Right lung (tissue), 5 donors: ENCODE results near the gene ARHGAP42. TPM values are rescaled to one million over a fixed set of nuclear protein-coding genes. Genes with fewer than 3 reads are reported as not detected.
"Not testable (repeated sequence)": the region's sequence is repeated elsewhere in the genome, so short reads cannot be mapped to it uniquely, and the experiment has no call there.

Experiments used
- DNase-seq, 2 donors: peaks; one replicate each; pipeline ENCODE4 v3.0.0-alpha.2; 2013
- polyA plus RNA-seq, 5 donors: library from polyadenylated mRNA; unstranded; fragments of 120-200 nt; gene quantifications; one replicate each; pipeline versions ENCODE4 v1.2.1 to v1.2.3, GENCODE V29; 2013; ENCODE audit warnings: inconsistent platforms in 1 of 5, low replicate concordance in 1 of 5; ENCODE audit not compliant: insufficient read length in 5 of 5, insufficient read depth in 1 of 5

ARHGAP42 gene
- polyA plus RNA-seq, 5 donors = 22.8 to 46.6 (median 39.9) TPM

DNA sequence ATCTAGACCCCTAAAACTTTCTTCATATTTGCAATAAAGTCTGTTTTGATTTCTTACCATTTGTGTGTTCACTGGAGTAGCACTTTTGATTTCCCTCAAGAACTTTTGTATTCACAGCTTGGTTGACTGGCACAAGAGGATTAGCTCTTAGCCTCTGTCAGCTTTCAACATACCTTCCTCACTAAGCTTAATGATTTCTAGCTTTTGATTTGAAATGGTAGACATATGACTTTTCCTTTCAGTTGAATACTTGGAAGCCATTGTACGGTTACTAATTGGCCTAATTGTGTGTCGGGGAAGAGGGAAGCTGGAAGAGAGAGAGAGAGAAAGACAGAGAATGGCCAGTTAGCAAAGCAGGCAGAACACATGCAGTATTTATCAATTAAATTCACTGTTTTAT lies 180.5 kb downstream of the ARHGAP42 start:
- DNase-seq = no peak

DNA sequence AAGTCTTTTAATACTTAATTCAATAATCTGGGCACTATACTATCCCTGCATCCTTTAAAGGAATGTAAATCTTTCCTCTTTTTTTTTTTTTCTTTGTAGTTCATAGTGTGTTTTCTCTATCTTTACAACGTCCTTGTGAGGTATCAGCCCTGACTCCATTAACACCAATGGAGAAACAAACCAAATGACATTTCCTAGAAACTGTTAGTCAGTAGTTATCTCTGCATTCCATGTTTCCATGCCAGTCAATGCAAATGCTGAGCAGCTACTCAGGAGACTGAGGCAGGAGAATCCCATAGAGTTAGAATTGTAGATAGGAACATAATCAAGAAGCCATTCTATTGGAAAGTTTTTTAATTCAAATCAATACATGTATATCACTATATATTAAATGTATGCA lies 182.2 kb downstream of the ARHGAP42 start:
- DNase-seq = no peak

DNA sequence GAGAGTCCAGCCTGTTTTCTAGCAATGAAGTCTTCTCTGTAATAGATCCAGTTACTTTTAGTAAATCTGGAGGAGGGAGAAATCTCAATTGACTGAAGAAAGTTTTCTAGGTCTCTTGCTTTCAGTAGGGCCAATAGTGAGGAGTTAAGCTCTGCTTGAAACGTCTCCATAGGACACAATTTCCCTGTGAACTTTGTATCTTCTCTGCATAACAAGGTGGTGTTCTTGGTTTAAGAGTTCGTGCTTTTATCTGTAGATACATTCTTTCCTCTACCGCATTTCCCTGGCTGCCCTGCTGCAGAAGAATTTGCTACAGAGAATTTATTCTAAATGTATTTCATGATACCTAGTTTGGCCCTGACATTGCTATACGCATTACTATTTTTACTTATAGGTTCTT lies 183.1 kb downstream of the ARHGAP42 start:
- no peak for DNase-seq

DNA sequence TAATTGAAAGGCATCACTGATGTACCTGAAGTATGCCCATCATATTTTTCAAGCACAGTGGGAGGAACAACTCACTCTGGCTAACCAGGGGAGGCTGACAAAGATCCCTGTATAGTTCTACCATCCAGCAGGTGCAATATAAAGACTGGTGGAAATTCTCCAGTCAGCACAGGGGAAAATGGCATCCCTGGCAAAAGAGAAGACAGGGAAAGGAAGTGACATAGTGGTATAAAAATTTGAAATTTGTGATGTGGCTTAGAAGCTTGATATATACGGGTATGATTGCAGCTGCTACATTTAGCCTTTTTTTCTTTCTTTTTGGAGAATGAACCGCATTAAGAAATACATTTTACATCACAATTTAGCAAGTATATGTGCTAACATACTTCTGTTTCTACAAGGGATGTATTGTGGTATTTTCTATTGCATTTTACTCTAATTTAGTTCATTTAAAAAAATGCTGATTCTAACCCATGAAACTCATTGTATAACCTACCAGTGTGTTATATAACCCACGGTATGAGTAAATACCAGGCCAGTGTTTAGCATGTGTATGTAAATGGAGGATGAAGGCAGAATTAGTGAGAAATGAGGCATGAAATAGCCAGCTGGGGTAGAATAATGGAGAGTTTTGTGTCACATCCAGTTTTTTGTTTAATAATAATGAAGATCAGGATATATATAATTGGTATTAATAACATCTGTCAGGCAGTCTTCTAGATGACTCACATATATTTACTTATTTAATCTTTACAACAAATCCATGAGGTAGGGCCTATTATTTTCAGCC lies 186.1 kb downstream of the ARHGAP42 start:
- no peak for DNase-seq

DNA sequence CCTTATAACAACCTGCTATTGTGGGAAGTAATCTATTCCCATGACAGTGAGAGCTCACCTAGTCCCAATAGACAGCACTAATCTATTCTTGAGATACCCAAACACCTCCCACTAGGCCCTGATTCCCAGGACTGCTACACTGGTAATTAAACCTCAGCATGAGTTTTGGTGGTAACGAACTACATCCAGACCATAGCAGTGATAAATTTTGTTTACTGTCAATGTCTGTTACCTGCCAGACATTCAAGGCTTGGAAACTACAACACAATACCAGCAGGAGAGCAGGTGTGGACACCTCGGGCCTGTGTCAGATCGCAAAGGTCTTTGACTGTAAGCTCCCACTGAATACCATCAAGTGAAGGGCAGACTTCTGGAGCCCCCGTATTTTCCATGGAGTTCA lies 187.1 kb downstream of the ARHGAP42 start:
- no peak for DNase-seq

DNA sequence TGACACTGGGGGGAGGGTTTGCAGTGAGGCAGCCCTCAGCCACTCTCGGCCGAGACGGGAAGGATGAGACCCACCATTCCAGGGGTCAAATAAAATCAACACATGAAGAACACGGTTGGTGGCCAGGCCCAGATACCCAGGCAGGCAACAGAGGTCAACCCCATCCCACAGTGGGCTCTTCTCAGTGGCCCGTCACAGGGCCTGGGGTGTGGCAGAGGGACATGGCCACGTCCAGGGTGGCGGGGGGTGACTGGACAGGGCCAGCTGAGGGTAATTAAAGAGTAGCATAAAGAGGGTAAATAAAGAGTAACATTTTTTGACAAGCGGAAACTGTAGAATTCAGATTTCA lies 188.4 kb downstream of the ARHGAP42 start:
- DNase-seq = no peak

DNA sequence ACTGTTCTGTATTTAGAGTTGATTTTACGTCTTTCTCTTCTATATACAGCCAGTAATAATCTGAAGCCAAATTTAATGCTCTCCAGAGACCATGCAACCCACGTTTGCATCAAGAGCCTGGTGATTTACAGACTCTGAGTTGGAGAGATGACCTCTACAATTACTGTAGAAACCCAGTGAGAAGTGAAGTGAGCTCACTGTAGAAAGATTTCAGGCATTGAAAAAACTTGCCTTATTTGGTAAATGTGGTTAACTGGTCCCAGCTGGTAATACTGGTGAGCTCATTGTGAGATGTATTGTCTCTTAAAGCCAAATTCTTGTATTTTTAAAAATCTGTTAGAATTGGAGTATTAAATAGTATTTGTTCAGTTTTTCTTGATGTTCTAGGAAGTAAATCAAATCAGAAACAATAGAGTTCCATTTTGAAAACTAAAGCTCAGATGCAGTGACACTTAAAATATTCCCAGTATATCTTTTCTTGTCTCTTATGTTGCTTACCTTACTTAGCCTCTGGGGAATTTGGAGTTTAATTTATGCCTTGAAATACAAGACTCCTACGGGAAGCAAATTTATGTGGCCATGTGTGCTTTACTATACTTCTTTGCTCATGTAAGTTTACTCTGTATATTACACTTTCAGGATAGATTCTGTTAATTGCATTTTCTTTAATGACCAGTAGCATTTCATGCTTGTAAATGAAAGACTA lies 189.9 kb downstream of the ARHGAP42 start:
- no peak for DNase-seq

DNA sequence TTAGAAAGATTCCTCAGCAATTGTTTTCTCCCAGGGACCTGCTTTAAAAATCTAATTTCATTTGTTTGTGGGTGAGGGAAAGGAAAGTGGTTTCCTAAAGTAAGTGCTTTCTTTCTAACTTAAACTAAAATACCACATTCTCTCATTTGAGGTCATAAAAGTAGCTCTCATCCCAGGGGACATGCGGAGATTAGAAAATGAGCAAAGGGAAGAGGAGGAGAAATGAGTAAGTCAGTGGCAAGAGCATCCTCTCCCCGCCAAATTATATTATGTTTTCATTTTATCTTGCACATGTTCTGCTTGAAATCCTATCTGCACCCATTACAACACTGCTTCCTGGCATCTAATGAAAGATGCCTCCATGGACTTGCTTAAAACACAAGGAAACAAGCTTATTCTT lies 191.4 kb downstream of the ARHGAP42 start:
- DNase-seq = no peak

DNA sequence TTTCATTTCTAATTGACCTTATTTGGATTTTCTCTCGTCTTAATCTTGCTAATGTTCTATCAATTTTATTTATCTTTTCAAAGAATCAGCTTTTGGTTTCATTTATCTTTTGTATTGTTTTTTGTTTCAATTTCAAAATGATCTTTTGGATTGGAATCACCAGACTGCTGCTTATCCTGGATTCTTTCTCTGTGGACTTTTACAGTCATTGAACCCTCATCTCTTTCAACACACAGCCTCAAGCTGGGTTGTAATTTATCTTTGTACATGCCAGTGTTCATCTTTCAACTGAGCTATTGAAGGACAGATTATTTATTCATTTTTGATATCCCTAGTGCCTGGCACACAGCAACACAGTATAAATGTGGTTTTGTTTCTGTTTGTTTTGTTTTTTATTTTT lies 195.9 kb downstream of the ARHGAP42 start:
- no peak for DNase-seq

DNA sequence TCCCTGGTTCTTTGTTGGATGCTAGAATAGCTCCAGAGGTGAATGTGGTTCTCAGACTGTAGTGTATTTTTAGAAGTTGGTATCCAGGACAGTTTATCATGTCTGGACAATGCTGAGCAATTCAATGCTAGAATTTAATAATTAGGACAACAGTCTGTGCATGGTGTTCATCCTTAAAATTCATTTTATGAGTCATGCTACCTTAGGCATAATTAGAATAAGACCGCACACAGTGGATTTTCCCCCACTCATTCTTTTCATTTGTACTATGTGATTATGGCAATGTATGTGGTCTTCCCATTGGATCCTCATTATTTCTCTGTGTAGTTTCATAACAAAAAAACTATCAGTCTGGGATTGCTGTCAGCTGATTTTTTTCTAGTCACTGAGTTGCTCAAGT lies 196.7 kb downstream of the ARHGAP42 start:
- DNase-seq = no peak

DNA sequence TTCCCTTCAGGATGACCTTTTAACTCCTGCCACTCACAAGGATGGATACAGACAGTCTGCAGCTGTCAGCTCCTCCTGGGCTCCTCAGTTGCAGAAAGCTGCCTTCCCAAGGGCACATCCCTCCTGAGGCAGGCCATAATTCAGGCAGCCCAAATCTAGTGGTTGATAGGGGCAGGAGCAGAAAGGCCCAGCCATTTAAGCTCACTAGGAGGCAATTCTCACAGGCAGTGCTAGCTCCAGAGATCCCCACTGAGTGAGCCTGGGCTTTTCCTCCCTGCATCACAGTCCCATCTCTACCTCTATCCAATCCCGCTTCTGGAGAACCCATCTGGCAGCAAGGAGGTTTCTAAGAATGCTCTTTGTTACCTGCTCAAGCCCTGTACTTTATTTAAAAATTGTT lies 200.6 kb downstream of the ARHGAP42 start:
- DNase-seq = no peak

DNA sequence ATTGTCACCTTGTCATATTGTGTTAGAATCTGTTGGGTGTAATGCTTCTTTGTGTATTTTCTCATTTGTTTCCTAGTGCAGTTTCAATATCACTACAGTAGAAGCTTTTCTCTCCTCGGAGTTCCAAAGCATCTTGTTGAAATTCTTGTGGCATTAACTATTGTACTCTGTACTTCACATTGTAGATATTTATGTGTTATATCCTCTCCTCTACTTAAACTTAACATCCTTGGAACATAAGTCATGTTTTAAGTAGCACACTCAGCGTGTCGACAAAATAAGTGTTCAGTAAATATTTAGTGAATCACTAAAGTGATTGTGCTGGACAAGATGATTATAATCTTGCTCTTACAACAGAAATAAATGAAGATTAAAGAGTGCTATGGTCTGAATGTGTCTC lies 201.7 kb downstream of the ARHGAP42 start:
- no peak for DNase-seq

DNA sequence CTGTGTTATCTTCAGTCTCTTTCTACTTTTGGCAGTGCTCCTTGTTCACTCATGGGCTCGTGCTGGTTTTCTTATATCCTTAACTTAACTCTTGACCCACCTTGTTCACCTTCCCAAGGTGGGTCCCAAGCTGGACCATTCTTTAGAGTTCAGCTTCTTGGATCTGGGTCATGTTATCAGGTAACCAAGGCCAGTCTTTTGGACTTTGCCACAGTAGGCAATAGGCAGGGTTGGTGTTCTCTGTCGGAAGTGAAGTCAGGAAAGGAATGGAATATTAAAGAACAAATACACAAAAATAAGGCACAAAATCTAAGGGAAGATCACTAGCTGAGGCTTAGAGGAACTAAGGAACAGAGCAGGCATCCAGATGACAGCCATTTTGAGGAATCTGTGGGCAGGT lies 202.7 kb downstream of the ARHGAP42 start:
- no peak for DNase-seq

DNA sequence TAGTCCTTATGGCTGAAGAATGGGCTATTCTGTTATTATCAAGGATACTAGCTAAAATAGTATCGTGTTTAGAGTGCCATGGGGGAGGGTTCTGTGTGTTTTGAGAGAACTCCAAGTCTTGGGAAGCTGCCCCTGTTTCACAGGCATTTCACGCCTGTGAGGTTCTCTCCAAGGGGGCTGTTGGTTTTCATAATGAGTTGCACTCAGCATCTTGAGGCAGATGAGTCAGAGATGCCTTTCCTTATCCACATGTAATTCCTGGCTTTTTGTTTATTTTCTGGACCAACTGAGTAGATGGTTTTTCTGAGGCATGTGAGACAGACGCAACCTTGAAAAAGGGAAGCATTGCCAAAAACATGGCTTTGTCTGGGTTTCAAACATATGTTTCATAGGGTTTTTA lies 203.7 kb downstream of the ARHGAP42 start:
- DNase-seq = no peak

DNA sequence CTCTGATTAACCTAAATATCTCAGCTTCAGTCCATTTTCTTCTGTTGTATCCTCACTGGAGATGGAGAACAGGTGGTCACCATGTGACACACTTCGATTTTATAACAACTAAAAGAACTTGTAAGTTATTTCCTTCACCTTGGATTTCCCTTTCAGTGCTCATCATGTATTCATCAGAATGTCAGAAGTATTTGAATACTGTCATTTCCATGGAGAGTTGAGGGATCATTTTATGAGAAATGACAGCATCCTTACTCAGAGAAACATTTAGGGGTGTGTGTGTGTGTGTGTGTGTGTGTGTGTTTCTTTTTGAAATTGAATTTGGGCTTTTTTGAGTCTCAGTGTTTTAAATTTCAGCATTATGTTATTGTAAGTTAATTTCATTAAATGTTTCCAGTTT lies 205.8 kb downstream of the ARHGAP42 start:
- DNase-seq = no peak

DNA sequence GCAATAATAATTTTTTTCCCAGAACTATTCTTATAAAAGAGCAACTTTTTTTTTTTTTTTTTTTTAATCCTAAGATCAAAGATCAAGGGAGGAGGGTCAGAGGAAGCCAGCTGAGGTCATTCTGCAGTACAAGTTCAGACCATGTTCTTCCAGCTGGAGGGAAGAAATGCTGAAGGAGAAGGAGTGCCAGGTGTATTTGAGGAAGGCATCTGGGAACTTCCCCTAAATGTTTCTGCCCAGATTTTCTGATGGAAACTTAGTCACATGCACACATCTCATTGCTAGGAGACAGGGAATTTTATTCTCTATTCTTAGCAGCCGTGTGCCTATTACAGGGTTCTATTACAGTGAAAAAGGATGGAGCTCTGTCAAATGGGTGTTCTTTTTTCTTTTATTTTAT lies 208.4 kb downstream of the ARHGAP42 start:
- no peak for DNase-seq

DNA sequence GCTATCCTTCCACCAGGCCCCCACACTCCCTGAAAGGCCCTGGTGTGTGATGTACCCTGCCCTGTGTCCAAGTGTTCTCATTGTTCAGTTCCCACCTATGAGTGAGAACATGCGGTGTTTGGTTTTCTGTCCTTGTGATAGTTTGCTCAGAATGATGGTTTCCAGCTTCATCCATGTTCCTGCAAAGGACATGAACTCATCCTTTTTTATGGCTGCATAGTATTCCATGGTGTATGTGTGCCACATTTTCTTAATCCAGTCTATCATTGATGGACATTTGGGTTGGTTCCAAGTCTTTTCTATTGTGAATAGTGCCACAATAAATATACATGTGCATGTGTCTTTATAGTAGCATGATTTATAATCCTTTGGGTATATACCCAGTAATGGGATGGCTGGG lies 208.9 kb downstream of the ARHGAP42 start:
- not testable (repeated sequence) for DNase-seq

DNA sequence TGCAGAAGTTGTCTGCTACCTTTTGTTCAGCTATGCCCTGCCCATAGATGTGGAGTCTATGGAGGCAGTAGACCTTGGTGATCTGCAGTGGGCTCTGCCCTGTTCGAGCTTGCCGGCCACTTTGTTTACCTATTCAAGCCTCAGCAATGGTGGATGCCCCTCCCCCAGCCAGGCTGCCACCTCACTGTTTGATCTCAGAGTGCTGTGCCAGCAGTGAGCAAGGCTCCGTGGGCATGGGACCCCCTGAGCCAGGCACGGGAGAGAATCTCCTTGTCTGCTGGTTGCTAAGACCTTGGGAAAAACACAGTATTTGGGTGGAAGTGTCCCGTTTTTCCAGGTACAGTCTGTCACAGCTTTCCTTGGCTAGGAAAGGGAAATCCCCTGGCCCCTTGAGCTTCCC lies 214.4 kb downstream of the ARHGAP42 start:
- DNase-seq = not testable (repeated sequence)

DNA sequence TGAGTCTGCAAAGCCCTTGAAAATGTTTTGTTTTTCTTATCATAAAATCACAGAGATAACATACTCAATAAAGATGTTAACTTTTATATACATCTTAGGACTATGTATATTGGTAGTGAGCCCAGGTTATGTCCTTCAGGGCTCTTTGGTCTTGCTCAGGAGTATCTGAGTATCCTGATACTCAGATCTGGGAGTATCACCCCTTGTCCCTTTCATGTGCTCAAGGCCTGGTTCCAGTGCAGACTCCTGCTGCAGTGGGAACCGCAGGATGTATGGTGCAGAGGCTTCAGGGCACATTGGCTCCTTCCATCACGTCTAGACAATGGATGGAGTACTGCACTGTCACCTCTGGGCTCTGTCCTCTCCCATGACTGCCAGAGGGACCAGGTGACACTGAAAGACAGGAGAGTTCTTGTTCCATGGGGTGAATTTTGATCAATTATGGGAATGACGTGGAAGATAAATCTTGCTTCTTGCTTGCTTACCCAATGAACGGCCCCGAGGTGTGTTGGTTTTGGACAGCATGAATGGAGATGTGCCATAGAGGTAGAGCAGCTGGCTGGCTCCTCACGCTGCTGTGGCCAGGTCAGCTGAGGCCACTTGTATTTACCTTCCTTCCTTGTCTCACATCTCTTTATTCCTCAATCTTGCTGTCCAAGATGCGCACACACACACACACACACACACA lies 215.5 kb downstream of the ARHGAP42 start:
- DNase-seq = no peak

DNA sequence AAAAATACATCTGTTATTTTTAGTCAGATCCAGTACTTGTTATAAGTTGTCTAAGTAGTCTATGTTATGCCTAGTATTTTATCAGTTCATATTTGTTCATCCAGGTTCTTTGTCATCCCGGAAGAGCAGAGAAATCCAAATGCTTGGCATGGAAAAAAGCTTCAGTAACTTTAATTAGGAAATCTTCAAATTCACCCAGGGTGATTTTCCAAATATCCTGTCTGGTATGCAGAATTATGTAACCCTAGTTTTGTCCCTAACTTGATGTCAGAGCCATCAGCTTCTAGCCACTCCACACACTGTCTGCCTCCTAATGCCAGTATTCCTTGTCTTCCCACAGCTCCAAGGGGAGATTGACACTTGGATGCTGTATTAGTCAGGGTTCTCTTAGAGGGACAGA lies 216.2 kb downstream of the ARHGAP42 start:
- no peak for DNase-seq

DNA sequence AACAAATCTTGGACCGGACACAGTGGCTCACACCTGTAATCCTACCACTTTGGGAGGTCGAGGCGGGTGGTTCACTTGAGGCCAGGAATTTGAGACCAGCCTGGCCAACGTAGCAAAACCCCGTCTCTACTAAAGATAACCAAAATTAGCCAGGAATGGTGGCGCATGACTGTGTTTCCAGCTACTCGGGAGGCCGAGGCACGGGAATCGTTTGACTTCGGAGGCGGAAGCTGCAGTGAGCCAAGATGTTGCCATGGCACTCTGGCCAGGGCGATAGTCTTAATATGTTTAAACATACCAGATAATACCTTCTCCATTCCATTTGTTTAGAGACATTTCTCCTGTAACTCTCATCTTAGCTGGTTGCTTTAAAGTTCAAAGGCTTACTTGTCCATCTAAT lies 218.6 kb downstream of the ARHGAP42 start:
- DNase-seq = no peak

DNA sequence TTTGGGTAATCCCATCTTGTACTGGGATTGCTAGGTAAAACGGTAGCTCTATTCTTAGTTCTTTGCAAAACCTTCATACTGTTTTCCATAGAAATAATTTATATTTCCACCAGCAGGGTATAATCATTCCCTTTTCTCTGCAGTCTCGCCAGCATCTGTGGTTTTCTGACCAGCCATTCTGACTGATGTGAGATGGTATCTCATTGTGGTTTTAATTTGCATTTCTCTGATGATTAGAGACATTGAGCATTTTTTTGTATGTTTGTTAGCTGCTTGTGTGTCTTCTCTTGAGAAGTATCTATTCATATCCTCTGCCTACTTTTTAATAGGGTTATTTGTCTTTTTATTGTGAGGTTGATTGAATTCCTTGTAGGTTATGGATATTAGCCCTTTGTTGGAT lies 221.7 kb downstream of the ARHGAP42 start:
- DNase-seq = no peak

DNA sequence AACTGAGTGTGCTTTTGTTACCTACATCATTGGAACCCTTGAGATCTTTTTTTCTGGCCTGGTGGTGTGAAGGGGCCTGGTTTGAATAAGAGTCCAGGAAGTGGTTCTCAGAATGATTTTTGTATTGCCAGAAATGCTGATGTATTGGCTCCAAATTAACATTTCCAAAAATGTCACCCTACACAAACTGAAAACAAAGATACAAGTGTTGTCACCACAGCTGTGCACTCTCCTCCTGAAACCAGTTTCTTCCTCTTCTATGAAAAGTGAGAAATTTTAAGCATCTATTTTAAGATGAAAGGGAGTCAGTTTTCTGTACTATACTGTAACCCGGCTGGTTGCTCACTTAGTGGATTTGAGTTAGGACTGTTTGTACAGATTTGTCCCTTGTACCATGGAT lies 223.7 kb downstream of the ARHGAP42 start:
- DNase-seq = no peak
